HEK293T (cell line): ENCODE results near the gene FBXO8.

Experiments
- CTCF ChIA-PET: fragments of 350-600 bp; formaldehyde crosslinking; extraction: SDS; loops from one replicate; lab custom pipeline; 2021; ENCODE audit warnings: antibody characterized with exemption, inconsistent platforms; lab: Yijun Ruan, JAX
- POLR2A ChIA-PET: fragments of 350-600 bp; formaldehyde crosslinking; extraction: SDS; loops from one replicate; lab custom pipeline; 2020; ENCODE audit warnings: antibody characterized with exemption, inconsistent platforms; lab: Yijun Ruan, JAX
- DNase-seq: peaks from one replicate; pipeline ENCODE4 v3.0.0; 2012; ENCODE audit warnings: mixed read lengths; ENCODE audit errors: extremely low spot score
- ARNT ChIP-seq: fragments of 450-650 bp; IDR thresholded peaks from 2 replicates; pipeline ENCODE4 v1.6.1; 2017; ENCODE audit warnings: mild to moderate bottlenecking
- BHLHE40 ChIP-seq: fragments of 450-650 bp; IDR thresholded peaks from 2 replicates; pipeline ENCODE4 v1.6.1; 2016; ENCODE audit warnings: mild to moderate bottlenecking, moderate library complexity, borderline replicate concordance
- CTBP1 ChIP-seq: fragments of 450-650 bp; IDR thresholded peaks from 2 replicates; pipeline ENCODE4 v1.6.1; 2016; ENCODE audit warnings: borderline replicate concordance
- ELF4 ChIP-seq: fragments of 450-650 bp; IDR thresholded peaks from 2 replicates; pipeline ENCODE4 v1.6.1; 2017; ENCODE audit warnings: antibody characterized with exemption
- FOXA1 ChIP-seq: fragments of 450-650 bp; IDR thresholded peaks from 2 replicates; pipeline ENCODE4 v1.6.1; 2016; ENCODE audit warnings: mild to moderate bottlenecking
- FOXK2 ChIP-seq: fragments of 450-650 bp; IDR thresholded peaks from 2 replicates; pipeline ENCODE4 v1.6.1; 2016; ENCODE audit warnings: mild to moderate bottlenecking
- FOXM1 ChIP-seq: fragments of 450-650 bp; IDR thresholded peaks from 2 replicates; pipeline ENCODE4 v1.6.1; 2017; ENCODE audit warnings: mild to moderate bottlenecking, borderline replicate concordance
- HDGF ChIP-seq: fragments of 450-650 bp; IDR thresholded peaks from 2 replicates; pipeline ENCODE4 v1.6.1; 2017; ENCODE audit warnings: antibody characterized with exemption, borderline replicate concordance
- L3MBTL2 ChIP-seq: fragments of 450-650 bp; conservative IDR thresholded peaks from 2 replicates; pipeline ENCODE4 v1.6.1; 2016; ENCODE audit warnings: mild to moderate bottlenecking
- LEF1 ChIP-seq: fragments of 450-650 bp; IDR thresholded peaks from 2 replicates; pipeline ENCODE4 v1.6.1; 2017; ENCODE audit warnings: mild to moderate bottlenecking, borderline replicate concordance
- NFRKB ChIP-seq: fragments of 450-650 bp; IDR thresholded peaks from 2 replicates; pipeline ENCODE4 v1.6.1; 2016; ENCODE audit warnings: mild to moderate bottlenecking, moderate library complexity
- SP1 ChIP-seq: fragments of 450-650 bp; IDR thresholded peaks from 2 replicates; pipeline ENCODE4 v1.6.1; 2017
- SUZ12 ChIP-seq: fragments of 450-650 bp; IDR thresholded peaks from 2 replicates; pipeline ENCODE4 v1.6.1; 2016; ENCODE audit warnings: mild to moderate bottlenecking
- TARDBP ChIP-seq: fragments of 450-650 bp; IDR thresholded peaks from 2 replicates; pipeline ENCODE4 v1.6.1; 2016
- ZNF384 ChIP-seq: fragments of 450-650 bp; IDR thresholded peaks from 2 replicates; pipeline ENCODE4 v1.6.1; 2016
- TF ChIP-seq, protein P1 (sequence below): fragments of 450-650 bp; IDR thresholded peaks from 2 replicates; pipeline ENCODE4 v1.6.1; 2016

FBXO8 gene

GRCh38 chr4:174193438-174194374, 89.8 kb downstream of the FBXO8 start:
- TF ChIP-seq NFRKB = no peak
- TF ChIP-seq BHLHE40 = no peak
- TF ChIP-seq TARDBP = no peak
- TF ChIP-seq, protein P1, sequence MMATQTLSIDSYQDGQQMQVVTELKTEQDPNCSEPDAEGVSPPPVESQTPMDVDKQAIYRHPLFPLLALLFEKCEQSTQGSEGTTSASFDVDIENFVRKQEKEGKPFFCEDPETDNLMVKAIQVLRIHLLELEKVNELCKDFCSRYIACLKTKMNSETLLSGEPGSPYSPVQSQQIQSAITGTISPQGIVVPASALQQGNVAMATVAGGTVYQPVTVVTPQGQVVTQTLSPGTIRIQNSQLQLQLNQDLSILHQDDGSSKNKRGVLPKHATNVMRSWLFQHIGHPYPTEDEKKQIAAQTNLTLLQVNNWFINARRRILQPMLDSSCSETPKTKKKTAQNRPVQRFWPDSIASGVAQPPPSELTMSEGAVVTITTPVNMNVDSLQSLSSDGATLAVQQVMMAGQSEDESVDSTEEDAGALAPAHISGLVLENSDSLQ = no peak
- TF ChIP-seq FOXA1 = no peak
- ChIA-PET POLR2A (interaction anchor here (1.0 kb wide), 1 partner anchor 23 kb away, joined by 3 read pairs; no protein-coding TSS in a partner anchor), CTCF (interaction anchor here (0.6 to 1.0 kb wide), 4 partner anchors 10 to 892 kb away, joined by 3 read pairs; no protein-coding TSS in a partner anchor)
- no peak for DNase-seq

DNA sequence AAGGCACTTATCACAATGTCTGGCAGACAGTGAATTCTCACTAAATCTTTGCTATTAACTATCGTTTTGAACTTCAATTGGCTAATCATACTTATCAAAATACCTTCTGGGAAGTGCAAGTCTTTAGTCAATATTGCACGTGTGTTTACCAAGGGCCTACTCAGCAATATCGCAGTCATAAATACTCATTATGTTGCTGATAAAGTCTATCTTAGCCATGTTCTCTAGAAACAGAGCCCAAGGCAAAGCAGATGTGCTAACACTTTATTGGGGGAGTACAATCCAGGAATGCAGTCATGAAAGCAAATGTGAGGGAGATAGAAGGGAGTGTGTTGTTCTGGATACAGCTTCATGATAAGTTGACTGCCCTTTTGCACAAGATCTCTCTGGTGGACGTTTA, 90.5 kb downstream of the FBXO8 start:
- ChIA-PET CTCF (interaction anchor here (0.6 to 0.9 kb wide), 3 partner anchors 11 to 891 kb away, joined by 3 read pairs; no protein-coding TSS in a partner anchor), POLR2A (no interaction called here)
- no peak for TF ChIP-seq ARNT
- DNase-seq = no peak

DNA sequence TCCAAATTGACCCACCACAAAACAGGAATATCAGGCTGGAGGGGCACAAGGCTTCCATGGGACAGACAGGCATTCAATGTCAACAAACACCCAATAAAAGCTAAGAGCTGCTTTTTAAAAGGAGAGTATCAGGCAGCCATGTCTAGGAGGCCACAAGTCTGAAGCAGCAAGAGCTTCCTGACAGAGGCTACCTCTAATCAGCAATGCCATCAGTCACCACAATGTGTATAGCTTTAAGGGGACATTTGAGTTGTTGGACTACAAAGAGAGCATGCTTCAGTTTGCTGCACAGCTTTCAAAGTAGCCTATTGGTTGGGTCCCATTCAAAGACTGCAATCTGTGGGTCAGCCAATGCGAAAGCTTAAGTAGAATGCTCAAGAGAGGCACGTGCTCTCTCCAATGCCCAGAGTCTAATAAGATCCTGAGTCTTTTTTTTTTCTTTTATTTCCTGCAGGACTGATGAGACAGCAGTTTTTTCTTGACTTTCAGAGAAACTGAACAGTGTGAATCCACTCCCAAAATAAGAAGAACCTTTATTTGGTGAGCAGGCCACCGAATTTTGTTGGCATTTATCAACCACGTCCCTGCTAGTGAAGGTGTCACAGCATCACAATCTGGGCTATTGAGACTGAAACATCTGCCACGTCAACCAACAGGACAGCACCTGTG, 92.5 kb downstream of the FBXO8 start:
- TF ChIP-seq NFRKB (no peak), TARDBP (no peak), ZNF384 (no peak), FOXM1 (no peak), LEF1 (no peak), SP1 (no peak), SUZ12 (no peak), L3MBTL2 (no peak), CTBP1 (no peak), ELF4 (no peak), ARNT (no peak), FOXA1 (no peak), HDGF (no peak), FOXK2 (no peak), BHLHE40 (no peak)
- TF ChIP-seq, protein P1 = no peak
- ChIA-PET CTCF (interaction anchor here (0.6 to 0.9 kb wide), 2 partner anchors 12 to 211 kb away, joined by 4 to 9 read pairs; no protein-coding TSS in a partner anchor), POLR2A (no interaction called here)
- no peak for DNase-seq

- ChIA-PET CTCF (interaction anchor here (0.6 to 0.7 kb wide), 2 partner anchors 9 to 12 kb away, joined by 3 read pairs; no protein-coding TSS in a partner anchor), POLR2A (interaction anchor here (0.6 kb wide), 1 partner anchor 11 kb away, joined by 5 read pairs; no protein-coding TSS in a partner anchor)
- TF ChIP-seq FOXK2 (no peak), TARDBP (no peak), NFRKB (no peak), CTBP1 (peak; percentile 77; the same call in 1 of the 2 replicates)
- TF ChIP-seq, protein P1 = peak; percentile 59; the same call in 1 of the 2 replicates
- no peak for DNase-seq
Observed at GRCh38 chr4:174189392-174190015, 94.0 kb downstream of the FBXO8 start.
